ENCODE measurements around the gene PPM1N.

The PPM1N gene

DNA sequence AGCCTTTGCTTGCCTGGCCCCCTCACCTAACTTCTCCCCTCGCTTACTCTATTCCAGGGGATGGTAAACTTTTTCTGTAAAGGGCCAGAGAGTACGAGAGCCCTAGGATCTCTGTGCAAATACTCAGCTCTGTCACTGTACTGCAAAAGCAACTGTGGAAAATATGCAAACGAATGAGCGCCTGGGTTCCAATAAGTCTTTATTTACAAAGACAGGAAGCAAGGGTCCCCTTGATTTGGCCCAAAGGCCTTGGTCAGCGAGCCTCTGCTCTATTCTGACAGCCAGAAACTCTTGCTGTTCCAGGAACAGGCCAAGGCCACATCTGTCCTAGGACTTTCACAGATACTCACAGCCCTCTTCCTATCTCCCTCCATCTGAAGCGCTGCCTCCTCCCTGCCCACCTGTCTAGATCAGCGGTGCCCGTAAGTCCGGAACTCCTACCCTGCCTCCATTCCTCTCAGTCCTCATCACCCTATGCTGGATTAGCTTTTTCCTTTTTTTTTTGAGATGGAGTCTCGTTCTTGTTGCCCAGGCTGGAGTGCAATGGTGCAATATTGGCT is 49.0 kb downstream of the PPM1N start:
- no peak for DNase-seq

DNA sequence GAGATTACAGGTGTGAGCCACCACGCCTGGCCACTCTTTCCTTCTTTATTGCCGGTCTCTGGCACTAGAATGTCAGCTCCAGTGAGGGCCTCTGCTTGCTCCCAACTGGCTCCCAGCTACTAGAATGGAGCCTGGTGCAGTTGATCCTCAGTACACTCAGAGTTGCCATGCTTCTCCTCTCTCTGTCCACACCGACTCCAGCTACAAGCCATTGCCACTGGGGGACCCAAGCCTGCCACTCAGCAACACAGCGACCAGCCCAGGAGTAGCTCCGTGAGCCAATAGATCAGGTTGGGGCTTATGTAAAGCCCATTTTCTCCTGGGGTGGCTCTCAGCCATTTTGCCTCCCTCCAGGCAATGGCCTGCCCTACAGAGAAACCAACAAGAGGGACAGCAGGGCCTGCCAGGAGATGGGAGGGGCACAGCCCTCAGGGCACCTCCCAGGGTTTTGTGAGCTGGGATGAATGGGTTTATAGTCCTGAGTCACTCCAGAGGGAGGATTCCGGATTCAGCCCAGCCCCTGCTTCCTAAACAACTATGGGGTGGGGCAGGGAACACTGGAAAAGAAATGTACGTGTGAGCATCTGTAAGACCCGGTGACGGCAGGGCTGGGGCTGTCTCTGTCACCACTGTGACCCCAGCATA is 49.8 kb downstream of the PPM1N start:
- no peak for DNase-seq

Measured in stimulated activated CD4-positive, alpha-beta T cell treated with anti-CD3 and anti-CD28 coated beads, Interleukin-2, amount 100 ng/mL, for 48 hours (primary cell).